Measurements from ENCODE around the gene GRB2.

Gene GRB2

GRCh38 chr17:75414488-75414887 is 9.0 kb upstream of the GRB2 start:
- DNase-seq (ENCODE audit: low read depth) = no peak

- peak; percentile 60 for DNase-seq (ENCODE audit: low read depth)
Observed at GRCh38 chr17:75412455-75413317, 7.2 kb upstream of the GRB2 start.

GRCh38 chr17:75411328-75412067 is 6.0 kb upstream of the GRB2 start:
- DNase-seq (ENCODE audit: low read depth) = no peak

GRCh38 chr17:75410141-75410540 is 4.7 kb upstream of the GRB2 start:
- no peak for DNase-seq (ENCODE audit: low read depth)

- no peak for DNase-seq (ENCODE audit: low read depth)
Observed at GRCh38 chr17:75407655-75408352, 2.3 kb upstream of the GRB2 start.

GRCh38 chr17:75406222-75406615 is 741 bp upstream of the GRB2 start:
- no peak for DNase-seq (ENCODE audit: low read depth)

GRCh38 chr17:75404731-75405364 is 630 bp downstream of the GRB2 start:
- peak; percentile 37 for DNase-seq (ENCODE audit: low read depth)

- peak; percentile 39 for DNase-seq (ENCODE audit: low read depth)
Observed at GRCh38 chr17:75404223-75404730, 1.2 kb downstream of the GRB2 start.

GRCh38 chr17:75403131-75403530 is 2.3 kb downstream of the GRB2 start:
- no peak for DNase-seq (ENCODE audit: low read depth)

GRCh38 chr17:75402026-75402425 is 3.5 kb downstream of the GRB2 start:
- no peak for DNase-seq (ENCODE audit: low read depth)

GRCh38 chr17:75400326-75400939 is 5.0 kb downstream of the GRB2 start:
- no peak for DNase-seq (ENCODE audit: low read depth)

GRCh38 chr17:75398279-75398678 is 7.2 kb downstream of the GRB2 start:
- DNase-seq (ENCODE audit: low read depth) = no peak

GRCh38 chr17:75397217-75397616 is 8.3 kb downstream of the GRB2 start:
- DNase-seq (ENCODE audit: low read depth) = no peak

GRCh38 chr17:75396796-75397195 is 8.7 kb downstream of the GRB2 start:
- no peak for DNase-seq (ENCODE audit: low read depth)

- DNase-seq (ENCODE audit: low read depth) = no peak
Observed at GRCh38 chr17:75396025-75396424, 9.5 kb downstream of the GRB2 start.

GRCh38 chr17:75394332-75394918 is 11.1 kb downstream of the GRB2 start:
- DNase-seq (ENCODE audit: low read depth) = no peak

GRCh38 chr17:75393523-75394331 is 11.8 kb downstream of the GRB2 start:
- DNase-seq (ENCODE audit: low read depth) = peak; percentile 76

- no peak for DNase-seq (ENCODE audit: low read depth)
Observed at GRCh38 chr17:75392559-75392958, 12.9 kb downstream of the GRB2 start.

- no peak for DNase-seq (ENCODE audit: low read depth)
Observed at GRCh38 chr17:75390982-75391381, 14.5 kb downstream of the GRB2 start.

- DNase-seq (ENCODE audit: low read depth) = no peak
Observed at GRCh38 chr17:75388476-75389030, 16.9 kb downstream of the GRB2 start.
